NCI-H146 treated with DMSO at 0.1 percent for 48 hours (cell line): ENCODE measurements around the gene ERICH2.
A peak's percentile ranks its signal among the peaks of the same experiment; 100 is the strongest.

Source experiments
- DNase-seq: peaks from one replicate; lab custom pipeline; 2025; ENCODE audit not compliant: unreplicated experiment; lab: John Stamatoyannopoulos, UW

The ERICH2 gene

GRCh38 chr2:170761572-170761971, 8.6 kb upstream of the ERICH2 start:
- DNase-seq = no peak

DNA sequence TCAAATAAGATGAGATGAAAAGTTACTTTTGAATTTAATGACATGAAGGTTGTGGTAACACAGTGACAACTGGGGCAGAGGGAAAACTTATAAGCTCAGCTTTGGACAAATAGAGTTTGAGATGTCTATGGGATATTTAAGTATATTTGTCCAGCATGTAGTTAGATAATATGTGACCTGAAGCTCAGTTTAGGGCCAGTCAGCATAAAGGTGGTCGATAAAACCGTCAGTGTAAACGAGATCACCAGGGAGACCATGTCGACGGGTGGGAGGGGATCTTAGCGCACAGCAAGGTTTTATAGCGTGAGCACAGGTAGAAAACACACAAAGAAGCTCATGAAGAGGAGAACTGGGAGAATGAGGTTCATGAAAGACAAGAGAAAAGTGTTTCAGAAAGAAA, 7.4 kb upstream of the ERICH2 start:
- DNase-seq = no peak

DNA sequence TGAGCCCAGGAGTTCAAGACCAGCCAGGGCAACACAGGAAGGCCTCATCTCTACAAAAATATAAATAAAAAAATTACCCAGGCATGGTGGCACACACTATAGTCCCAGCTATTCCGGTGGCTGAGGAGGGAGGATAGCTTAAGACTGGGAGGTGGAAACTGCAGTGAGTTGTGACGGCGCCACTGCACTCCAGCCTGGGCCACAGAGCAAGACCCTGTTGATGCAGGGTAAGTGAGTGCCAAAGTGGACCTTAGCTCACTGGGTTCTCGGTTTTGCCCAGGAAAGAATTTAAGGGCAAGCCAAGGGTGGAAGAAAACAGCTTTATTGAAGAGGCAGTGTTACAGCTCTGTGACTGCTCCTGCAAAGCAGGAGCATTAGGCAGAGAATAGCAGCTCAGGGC, 6.9 kb upstream of the ERICH2 start:
- DNase-seq = no peak

- no peak for DNase-seq
Measured at GRCh38 chr2:170764880-170765261, 5.3 kb upstream of the ERICH2 start.

- no peak for DNase-seq
Measured at GRCh38 chr2:170766693-170767092, 3.5 kb upstream of the ERICH2 start.

GRCh38 chr2:170770606-170771420, 635 bp downstream of the ERICH2 start:
- peak; percentile 43 for DNase-seq

DNA sequence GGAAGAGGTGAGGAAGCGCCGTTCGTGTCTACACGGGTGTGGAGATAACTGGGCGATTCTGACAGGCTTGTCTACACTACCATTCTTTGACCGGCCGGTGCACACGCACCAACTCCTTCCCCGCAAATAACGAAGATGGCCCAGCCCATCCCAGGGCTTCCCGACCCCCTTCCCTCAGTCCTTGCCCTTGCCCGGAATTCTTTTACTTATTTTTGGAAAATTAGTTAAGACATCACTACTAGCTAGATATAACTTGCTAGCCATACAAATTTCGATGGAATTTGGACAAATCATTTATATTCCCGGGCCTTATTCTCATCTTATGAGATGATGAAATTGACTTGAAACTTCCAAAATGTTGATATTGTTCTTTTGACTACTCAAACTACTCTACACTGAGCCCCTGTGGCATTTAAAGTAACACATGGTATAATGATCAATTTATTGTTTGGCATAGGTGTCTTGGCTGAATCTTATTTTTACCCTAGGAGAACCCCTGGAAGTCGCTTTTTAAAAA, 1.3 kb downstream of the ERICH2 start:
- no peak for DNase-seq

DNA sequence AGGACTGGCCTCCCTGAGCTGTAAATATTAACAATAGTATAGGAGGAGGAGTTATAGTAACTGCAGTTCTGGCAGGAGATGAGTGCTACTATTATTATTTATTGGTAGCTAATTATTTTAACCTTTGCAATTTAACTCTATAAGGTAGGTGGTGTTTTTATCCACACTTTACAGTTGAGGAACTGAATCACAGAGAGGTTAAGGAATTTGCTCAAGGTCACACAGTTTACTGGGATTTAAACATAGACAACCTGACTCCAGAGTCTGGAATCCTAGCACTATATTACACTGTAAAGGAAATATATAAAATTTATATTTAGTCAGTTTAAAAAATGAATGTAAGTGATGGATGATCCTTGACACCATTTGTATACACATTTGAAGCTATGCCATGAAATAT, 2.1 kb downstream of the ERICH2 start:
- no peak for DNase-seq

GRCh38 chr2:170774074-170774473, 3.9 kb downstream of the ERICH2 start:
- no peak for DNase-seq

DNA sequence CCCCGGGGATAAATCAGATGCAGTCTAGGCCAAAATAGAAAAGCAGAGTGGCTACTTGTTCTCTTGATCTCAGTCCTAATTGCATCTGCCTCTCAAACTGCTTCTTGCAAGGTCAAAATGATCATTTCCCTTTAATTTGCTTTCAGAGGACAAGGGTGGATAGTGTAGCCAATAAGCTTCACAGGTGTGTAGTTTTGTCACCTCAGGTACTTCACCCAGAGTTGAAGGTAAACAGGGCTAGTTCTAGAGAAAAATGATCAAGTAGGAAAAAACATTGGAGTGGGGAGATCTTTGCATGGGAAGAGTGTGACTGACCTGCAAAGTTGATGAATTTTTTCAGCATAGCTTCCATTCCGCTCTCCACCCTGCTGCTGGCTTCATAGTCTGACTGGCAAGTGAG, 8.7 kb downstream of the ERICH2 start:
- no peak for DNase-seq

DNA sequence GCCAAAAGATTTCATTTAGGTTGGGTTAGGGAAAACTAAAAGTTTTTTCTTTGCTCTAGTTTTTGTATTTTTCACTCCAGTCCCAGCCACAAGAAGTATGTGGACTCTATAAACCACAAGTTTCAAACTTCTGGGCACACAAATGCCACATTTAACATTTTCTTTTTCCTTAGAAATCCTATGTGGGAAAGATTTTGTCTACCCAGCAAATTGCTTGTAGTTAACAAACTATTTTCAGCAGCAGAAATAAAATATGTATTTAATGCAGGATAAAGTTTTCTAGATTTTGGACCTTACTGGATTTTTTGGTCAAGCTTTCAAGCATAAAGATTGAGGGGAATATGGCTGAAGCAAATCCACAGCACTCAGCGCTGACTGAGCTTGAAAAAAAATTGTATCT, 9.1 kb downstream of the ERICH2 start:
- no peak for DNase-seq

- no peak for DNase-seq
Measured at GRCh38 chr2:170782673-170783072, 12.5 kb downstream of the ERICH2 start.

DNA sequence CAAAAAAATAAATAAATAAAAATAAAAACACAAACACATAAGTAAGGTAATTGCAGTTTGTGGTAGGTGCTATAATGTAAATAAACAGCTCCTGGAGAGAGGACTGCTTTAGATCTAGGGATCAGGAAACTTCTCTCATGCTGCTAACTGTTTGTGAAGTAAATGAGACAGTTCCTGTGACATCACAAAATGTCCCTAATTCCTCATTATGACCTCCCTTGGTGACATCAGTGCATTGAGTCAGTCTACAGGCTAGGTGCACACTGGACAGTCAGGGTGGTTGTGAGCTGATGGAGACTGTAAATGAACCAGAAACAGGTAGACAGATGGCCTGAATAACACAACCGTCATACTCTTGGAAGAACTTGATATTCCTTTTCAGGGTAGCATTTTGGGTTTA, 13.4 kb downstream of the ERICH2 start:
- no peak for DNase-seq

DNA sequence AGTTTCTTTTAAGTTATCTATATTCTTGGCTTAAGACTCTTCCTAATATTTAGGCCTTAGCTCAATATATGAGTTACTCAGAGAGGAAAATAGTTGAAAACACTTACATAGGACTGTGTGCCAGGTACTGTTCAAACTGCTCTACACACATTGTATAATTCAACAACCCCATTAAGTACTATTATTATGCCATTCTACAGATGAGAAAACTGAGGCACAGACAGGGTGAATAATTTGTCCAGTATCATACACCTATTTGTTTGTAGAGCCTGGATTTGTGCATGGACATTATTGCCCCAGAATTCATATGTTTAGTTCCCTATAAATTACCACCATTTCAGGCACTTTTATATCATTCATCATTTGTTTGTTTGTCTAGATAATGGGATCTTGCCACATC, 28.8 kb downstream of the ERICH2 start:
- no peak for DNase-seq

DNA sequence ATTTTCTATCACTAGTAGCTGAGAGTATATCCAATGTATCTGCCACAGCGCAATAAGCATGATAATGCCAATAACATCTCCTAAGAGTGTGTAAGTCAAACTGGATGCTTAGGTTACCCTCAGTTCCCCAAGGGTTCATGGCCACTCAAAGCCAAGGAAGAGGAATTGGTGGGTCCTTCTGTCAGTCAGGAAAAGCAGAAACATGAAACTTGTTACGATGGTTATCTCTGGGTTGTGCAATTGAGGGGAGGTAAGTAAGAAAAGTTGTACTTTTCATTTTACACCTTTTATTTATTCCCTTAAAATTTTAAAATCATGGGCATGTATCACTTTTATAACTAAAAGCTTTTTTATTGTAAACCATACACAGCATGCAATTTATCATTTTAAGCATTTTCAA, 36.4 kb downstream of the ERICH2 start:
- no peak for DNase-seq

GRCh38 chr2:170812710-170813600, 42.8 kb downstream of the ERICH2 start:
- DNase-seq = peak; percentile 44

DNA sequence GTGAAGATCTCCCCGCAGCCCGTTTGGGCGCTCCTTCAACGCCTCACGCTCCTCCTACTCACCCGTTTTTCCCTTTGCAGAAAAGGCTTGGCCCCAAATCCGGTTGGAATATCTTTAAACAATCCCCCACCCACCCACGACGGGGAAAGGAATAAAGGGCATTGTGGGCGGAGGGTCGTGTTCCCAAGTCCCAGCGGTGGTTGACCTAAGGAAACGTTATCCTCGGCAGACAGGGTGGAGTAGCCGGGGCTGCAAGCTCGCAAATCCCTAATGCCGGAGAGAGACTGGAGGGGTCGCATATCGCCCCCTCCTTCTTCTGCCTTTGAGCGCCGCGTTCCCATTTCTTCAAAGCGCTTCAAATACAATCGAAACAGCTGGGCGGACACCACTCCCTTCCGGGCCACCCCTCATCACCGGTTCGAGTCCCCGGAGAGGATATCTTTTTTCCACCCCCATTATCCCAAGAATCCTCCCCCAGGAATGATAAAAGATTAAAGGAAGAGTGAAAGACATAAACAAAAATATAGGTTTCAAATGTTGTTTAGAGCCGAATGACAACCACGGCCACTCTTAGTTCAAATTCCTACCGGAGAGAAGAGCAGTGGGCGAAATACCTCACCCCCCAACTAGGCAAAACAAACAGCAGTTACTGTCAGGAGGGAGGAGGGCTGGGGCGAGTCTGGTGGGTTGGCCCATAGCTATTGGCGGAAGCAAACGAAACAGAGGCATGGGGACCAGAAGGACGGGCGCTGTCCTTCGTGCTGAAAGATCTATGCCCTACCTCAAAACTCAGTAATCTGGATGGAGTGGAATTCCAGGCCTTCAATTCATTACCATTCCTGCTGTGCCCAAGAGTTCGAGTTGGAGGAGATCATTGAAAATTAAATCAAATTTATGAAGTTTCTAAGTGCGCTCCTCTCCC, 43.7 kb downstream of the ERICH2 start:
- DNase-seq = no peak

GRCh38 chr2:170814533-170815230, 44.5 kb downstream of the ERICH2 start:
- peak; percentile 12 for DNase-seq

DNA sequence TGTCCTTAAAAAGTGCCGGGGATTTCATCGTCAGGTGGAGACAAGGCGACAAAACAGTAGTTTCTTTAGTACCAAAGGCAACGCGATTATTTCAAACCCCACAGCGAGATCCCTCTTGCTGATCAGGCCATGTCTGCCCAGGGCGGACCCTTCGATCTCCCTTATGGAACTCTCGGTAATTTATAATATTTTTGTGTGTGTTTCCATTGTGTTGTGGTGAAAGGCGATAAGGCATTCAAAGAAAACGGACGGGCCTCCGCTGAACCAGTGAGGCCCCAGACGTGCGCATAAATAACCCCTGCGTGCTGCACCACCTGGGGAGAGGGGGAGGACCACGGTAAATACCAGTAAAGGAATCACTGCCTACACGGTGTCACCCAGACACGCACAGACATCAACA, 45.1 kb downstream of the ERICH2 start:
- DNase-seq = peak; percentile 62

GRCh38 chr2:170815746-170816503, 45.7 kb downstream of the ERICH2 start:
- peak; percentile 62 for DNase-seq
